Mucosa of descending colon (tissue), 3 donors: ENCODE measurements around the gene RAB11FIP4. TPM values are rescaled to one million over a fixed set of nuclear protein-coding genes. Genes with fewer than 3 reads are reported as not detected.
A peak's percentile ranks its signal among the peaks of the same experiment; 100 is the strongest.

Source experiments
- ATAC-seq: fragments of 200-7000 bp; cut with Tn5 transposase; one replicate; pipeline ENCODE4 v1.9.1; 2020; ENCODE audit warnings: mild to moderate bottlenecking, moderate library complexity
- DNase-seq, 3 donors: peaks; one replicate each; pipeline ENCODE4 v3.0.0-alpha.2; 2020
- H3K36me3 ChIP-seq: fragments of 200-600 bp; one replicate; pipeline ENCODE4 v1.8.0; 2021; ENCODE audit warnings: low read depth, mild to moderate bottlenecking
- H3K4me1 ChIP-seq: fragments of 200-600 bp; one replicate; pipeline ENCODE4 v1.8.0; 2021; ENCODE audit warnings: low read depth, mild to moderate bottlenecking
- H3K4me3 ChIP-seq: fragments of 200-600 bp; one replicate; pipeline ENCODE4 v1.8.0; 2021; ENCODE audit warnings: mild to moderate bottlenecking
- H3K9me3 ChIP-seq: fragments of 200-600 bp; one replicate; pipeline ENCODE4 v1.8.0; 2021; ENCODE audit warnings: mild to moderate bottlenecking
- intact Hi-C, 2 donors: fragments of 100-400 bp; cut with DNase I in 1 of 2; cut with micrococcal nuclease in 1 of 2; formaldehyde crosslinking; loops; one replicate each; pipeline versions ENCODE4 v1.11.0 to v1.11.1; 2022; cut with DNase I, micrococcal nuclease
- total RNA-seq, 3 donors: library from RNA; stranded (reverse); fragmentation: NEBNext Ultra II Directional in 2 of 3; extraction: Animal tissue kit (Norgen Biotek cat#: 25700) in 2 of 3; gene quantifications; one replicate each; pipeline versions ENCODE4 v1.2.1 to v1.2.4, GENCODE V29; 2021 to 2023
- TF ChIP-seq, protein P1 (sequence below): fragments of 200-600 bp; IDR thresholded peaks from one replicate; pipeline ENCODE4 v1.8.0; 2022; ENCODE audit warnings: antibody characterized with exemption, mild to moderate bottlenecking
- donor health status: DM: no; HTN: no; CAD: no; lungs with moderate emphysema.
- donor health status: DM: no; HTN: no; CAD: no.
- donor health status: DM: no; HTN: yes; CAD: no.

The RAB11FIP4 gene
- total RNA-seq, 3 donors from 2014 or later = 24.5 to 49.9 (median 40.7) TPM

DNA sequence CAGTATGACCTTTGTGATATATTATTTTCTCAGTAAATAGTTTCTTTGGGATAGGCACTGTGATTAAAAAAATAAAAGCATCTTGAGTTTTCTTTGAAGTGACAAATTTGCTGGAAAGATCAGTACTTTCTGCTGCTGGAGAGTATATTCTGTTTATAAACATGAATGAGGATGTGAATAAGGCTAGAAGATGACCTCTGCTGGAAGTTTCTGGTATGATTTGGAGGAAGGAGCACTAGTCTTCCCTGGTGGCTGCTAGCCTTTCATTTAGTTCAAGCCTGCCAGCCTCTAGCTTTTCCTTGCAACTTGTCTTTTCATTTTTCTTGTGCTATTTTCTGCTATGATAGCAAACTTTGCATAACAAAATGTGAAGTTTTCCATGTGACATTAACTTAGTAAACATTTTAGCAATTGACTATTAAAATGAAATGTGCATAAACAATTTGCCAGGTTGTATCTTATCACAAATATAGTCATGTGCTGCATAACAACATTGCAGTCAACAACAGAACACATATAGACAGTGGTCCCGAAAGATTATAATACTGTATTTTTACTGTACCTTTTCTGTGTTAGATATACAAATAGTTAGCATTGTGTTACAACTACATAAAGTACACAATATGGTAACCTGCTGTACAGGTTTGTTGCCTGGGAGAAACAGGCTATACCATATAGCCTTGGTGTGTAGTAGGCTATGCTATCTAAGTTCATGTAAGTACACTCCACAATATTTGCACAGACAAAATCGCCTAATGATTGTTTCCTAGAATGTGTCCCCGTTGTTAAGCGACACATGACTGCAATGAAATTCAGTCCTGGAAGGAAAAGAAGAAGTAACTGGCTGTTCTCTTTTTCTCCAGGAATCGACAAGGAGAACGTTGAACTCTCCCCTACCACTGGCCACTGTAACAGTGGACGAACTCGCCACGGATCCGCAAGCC is 18.1 kb upstream of the RAB11FIP4 start:
- no peaks in the 10 kb centered on the region for H3K4me1 ChIP-seq
- intact Hi-C loops = no loop called here
- ATAC-seq (peak; percentile 80), DNase-seq (peak in 1 of 3 donors; percentile 57)
- no peaks in the 10 kb centered on the region for H3K9me3 ChIP-seq
- no peaks in the 10 kb centered on the region for H3K36me3 ChIP-seq
- H3K4me3 ChIP-seq = no peak overlapping the region
- TF ChIP-seq, protein P1, sequence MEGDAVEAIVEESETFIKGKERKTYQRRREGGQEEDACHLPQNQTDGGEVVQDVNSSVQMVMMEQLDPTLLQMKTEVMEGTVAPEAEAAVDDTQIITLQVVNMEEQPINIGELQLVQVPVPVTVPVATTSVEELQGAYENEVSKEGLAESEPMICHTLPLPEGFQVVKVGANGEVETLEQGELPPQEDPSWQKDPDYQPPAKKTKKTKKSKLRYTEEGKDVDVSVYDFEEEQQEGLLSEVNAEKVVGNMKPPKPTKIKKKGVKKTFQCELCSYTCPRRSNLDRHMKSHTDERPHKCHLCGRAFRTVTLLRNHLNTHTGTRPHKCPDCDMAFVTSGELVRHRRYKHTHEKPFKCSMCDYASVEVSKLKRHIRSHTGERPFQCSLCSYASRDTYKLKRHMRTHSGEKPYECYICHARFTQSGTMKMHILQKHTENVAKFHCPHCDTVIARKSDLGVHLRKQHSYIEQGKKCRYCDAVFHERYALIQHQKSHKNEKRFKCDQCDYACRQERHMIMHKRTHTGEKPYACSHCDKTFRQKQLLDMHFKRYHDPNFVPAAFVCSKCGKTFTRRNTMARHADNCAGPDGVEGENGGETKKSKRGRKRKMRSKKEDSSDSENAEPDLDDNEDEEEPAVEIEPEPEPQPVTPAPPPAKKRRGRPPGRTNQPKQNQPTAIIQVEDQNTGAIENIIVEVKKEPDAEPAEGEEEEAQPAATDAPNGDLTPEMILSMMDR = no peak

- TF ChIP-seq, protein P1 = no peak
- no peaks in the 10 kb centered on the region for H3K36me3 ChIP-seq
- DNase-seq (no peak), ATAC-seq (no peak)
- intact Hi-C loops = no loop called here
- H3K9me3 ChIP-seq = no peaks in the 10 kb centered on the region
- no peaks in the 10 kb centered on the region for H3K4me1 ChIP-seq
- no peak overlapping the region for H3K4me3 ChIP-seq
These were observed 17.4 kb upstream of the RAB11FIP4 start for GRCh38 chr17:31374094-31374447.

GRCh38 chr17:31374503-31374902 is 17.0 kb upstream of the RAB11FIP4 start:
- TF ChIP-seq, protein P1 = no peak
- H3K9me3 ChIP-seq = no peaks in the 10 kb centered on the region
- ATAC-seq = no peak

DNA sequence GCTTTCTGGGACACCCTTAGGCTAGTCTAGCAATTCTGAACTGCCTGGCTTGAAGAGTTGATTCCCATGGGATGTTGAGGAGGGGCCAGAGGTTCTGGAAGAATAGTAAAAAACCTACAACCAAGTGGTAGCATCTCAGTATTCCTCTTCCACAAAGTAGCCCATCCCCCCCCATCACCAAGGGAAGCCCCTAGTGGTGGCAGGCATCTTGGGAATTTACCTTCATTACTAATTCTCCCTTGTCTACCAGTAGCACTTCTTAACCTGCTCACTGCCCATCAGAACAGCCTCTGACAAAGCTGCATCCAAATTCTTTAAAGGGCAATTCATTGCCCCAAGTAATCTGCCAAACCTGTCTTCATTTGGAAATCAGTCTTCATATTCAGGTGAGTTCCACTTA is 12.8 kb upstream of the RAB11FIP4 start:
- Histone ChIP-seq H3K4me1 (no peaks in the 10 kb centered on the region), H3K4me3 (no peak overlapping the region), H3K9me3 (no peaks in the 10 kb centered on the region), H3K36me3 (no peaks in the 10 kb centered on the region)
- intact Hi-C loops = no loop called here
- DNase-seq = no peak
- no peak for ATAC-seq
- TF ChIP-seq, protein P1 = no peak

More at GRCh38 chr17:31374503-31374902, 17.0 kb upstream of the RAB11FIP4 start:
- Histone ChIP-seq H3K4me3 (no peak overlapping the region), H3K36me3 (no peaks in the 10 kb centered on the region), H3K4me1 (no peaks in the 10 kb centered on the region)
- intact Hi-C loops = no loop called here
- DNase-seq = no peak

DNA sequence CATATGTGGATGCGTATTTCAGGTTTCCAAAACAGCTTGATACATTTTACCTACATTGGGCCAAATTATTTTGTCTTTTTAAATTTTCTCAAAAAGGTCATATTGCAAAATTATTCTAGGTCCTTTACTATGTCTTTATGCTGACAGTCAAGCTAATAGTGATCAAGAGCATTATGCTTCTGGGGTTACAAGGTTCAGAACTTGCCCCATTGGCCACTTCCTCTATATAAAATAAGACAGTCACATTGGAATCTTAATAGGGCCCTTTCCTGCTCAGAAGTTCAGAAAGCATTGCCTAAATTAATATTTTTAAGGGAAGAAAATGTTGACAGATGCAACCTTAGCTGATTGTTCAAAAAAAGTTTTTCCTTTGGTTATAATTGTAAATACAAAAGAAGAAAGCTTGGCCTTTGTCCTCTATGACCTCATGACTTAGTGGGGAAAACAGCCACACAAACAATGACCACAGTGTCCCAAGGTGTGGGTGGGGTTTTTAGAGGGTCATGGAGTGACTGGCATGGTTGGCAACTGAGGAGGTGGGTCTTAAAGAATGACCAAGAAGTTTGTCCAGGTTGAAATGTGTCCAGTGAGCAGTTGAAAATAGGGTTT is 11.8 kb upstream of the RAB11FIP4 start:
- H3K4me3 ChIP-seq = no peak overlapping the region
- DNase-seq (no peak), ATAC-seq (no peak)
- TF ChIP-seq, protein P1 = no peak
- no peaks in the 10 kb centered on the region for H3K36me3 ChIP-seq
- intact Hi-C loops = no loop called here
- H3K4me1 ChIP-seq = no peaks in the 10 kb centered on the region
- no peaks in the 10 kb centered on the region for H3K9me3 ChIP-seq
